C4-2B (cell line): ENCODE data around the gene DLL3.

ENCODE experiments used
- CTCF ChIP-seq: fragments of 450-650 bp; conservative IDR thresholded peaks from 2 replicates; pipeline ENCODE4 v1.5.1; 2017; ENCODE audit warnings: mild to moderate bottlenecking
- ZFX ChIP-seq: fragments of 450-650 bp; IDR thresholded peaks from 2 replicates; pipeline ENCODE4 v1.6.1; 2017

- TF ChIP-seq CTCF (peak; percentile 99), ZFX (peak; percentile 40; the same call in 1 of the 2 replicates)
Measured at GRCh38 chr19:39502640-39503417, 4.1 kb downstream of the DLL3 start.
